Natural killer cell (primary cell): ENCODE data around the gene SUN3. TPM values are rescaled to one million over a fixed set of nuclear protein-coding genes. Genes with fewer than 3 reads are reported as not detected.

Experiments
- ATAC-seq, 3 donors: fragments of 150-1000 bp in 2 of 3; fragments of 200-7000 bp in 1 of 3; cut with Tn5 transposase; 1 replicate in 1 of 3; 2 replicates in 2 of 3; pipeline ENCODE4 v1.10.0; 2021; ENCODE audit warnings: mild to moderate bottlenecking in 2 of 3, moderate library complexity in 2 of 3
- DNase-seq, 2 donors: peaks; one replicate each; pipeline versions ENCODE4 v3.0.0 to v3.0.0-alpha.2; 2013 to 2021; ENCODE audit warnings: mixed read lengths in 1 of 2
- H3K27ac ChIP-seq: one replicate; pipeline ENCODE4 v1.5.1; 2013; ENCODE audit warnings: mild to moderate bottlenecking, low read length
- H3K27me3 ChIP-seq: one replicate; pipeline ENCODE4 v1.6.1; 2013; ENCODE audit warnings: low read length; ENCODE audit not compliant: control insufficient read depth, insufficient read depth
- H3K36me3 ChIP-seq: one replicate; pipeline ENCODE4 v1.6.1; 2013; ENCODE audit warnings: low read length; ENCODE audit not compliant: control insufficient read depth, insufficient read depth
- H3K4me1 ChIP-seq: one replicate; pipeline ENCODE4 v1.6.1; 2013; ENCODE audit warnings: low read length; ENCODE audit not compliant: control insufficient read depth, insufficient read depth
- H3K4me3 ChIP-seq: one replicate; pipeline ENCODE4 v1.5.1; 2013; ENCODE audit warnings: low read length
- H3K9me3 ChIP-seq: one replicate; pipeline ENCODE4 v1.6.1; 2013; ENCODE audit warnings: low read length; ENCODE audit not compliant: control insufficient read depth, insufficient read depth
- H3K27ac Mint-ChIP-seq, 2 donors: one replicate each; pipeline ENCODE4 v1.8.0; 2022; ENCODE audit warnings: mild to moderate bottlenecking in 2 of 2, mixed read lengths in 2 of 2, moderate library complexity in 1 of 2
- H3K27me3 Mint-ChIP-seq, 2 donors: one replicate each; pipeline ENCODE4 v1.8.0; 2022; ENCODE audit warnings: low read depth in 2 of 2, mixed read lengths in 2 of 2
- H3K36me3 Mint-ChIP-seq: one replicate; pipeline ENCODE4 v1.8.0; 2022; ENCODE audit warnings: mixed read lengths
- H3K4me1 Mint-ChIP-seq, 2 donors: one replicate each; pipeline ENCODE4 v1.8.0; 2022; ENCODE audit warnings: mixed read lengths in 2 of 2
- H3K4me3 Mint-ChIP-seq: one replicate; pipeline ENCODE4 v1.8.0; 2022; ENCODE audit warnings: mild to moderate bottlenecking, moderate library complexity, mixed read lengths
- H3K9me3 Mint-ChIP-seq, 2 donors: one replicate each; pipeline ENCODE4 v1.8.0; 2022; ENCODE audit warnings: mixed read lengths in 2 of 2
- CTCF ChIP-seq: fragments of 200-600 bp; IDR thresholded peaks from one replicate; pipeline ENCODE4 v1.8.0; 2022; ENCODE audit warnings: antibody characterized with exemption
- WGBS: methylation state at CpG from one replicate; pipeline ENCODE4 v1.1.7; 2013; ENCODE audit warnings: missing lambda C conversion rate; ENCODE audit not compliant: insufficient coverage; 5-methylcytosine and 5-hydroxymethylcytosine counted together
- intact Hi-C: fragments of 100-400 bp; cut with micrococcal nuclease; formaldehyde crosslinking; loops from one replicate; pipeline ENCODE4 v1.14.2; 2022
- total RNA-seq, 4 donors: library from RNA; stranded (reverse); fragments of 120-200 nt in 1 of 4; gene quantifications; one replicate each; pipeline versions ENCODE4 v1.2.3 to v1.2.4, GENCODE V29; 2013 to 2022

SUN3 gene
- total RNA-seq, 3 donors from 2014 or later (not counting 1 experiment from before 2014, with no cell fraction given): 1.3 TPM; not detected in 2

GRCh38 chr7:48041653-48041970, 12.7 kb upstream of the SUN3 start:
- peaks cover 23% of the 10 kb centered on the region for H3K4me1 ChIP-seq
- Mint-ChIP-seq H3K4me1 (peaks cover 19 to 26% of the 10 kb centered on the region in 2 donors), H3K27me3 (peaks cover 6 to 12% of the 10 kb centered on the region in 2 donors), H3K27ac (no peak overlapping the region), H3K4me3 (no peak overlapping the region), H3K9me3 (no peaks in the 10 kb centered on the region), H3K36me3 (no peaks in the 10 kb centered on the region)
- H3K36me3 ChIP-seq: no peaks in the 10 kb centered on the region
- intact Hi-C loops: no loop called here
- H3K9me3 ChIP-seq: no peaks in the 10 kb centered on the region
- ATAC-seq (no peak), DNase-seq (no peak)
- WGBS: 87% methylated on average over 2 of the region's 3 CpGs
- H3K27ac ChIP-seq: no peak overlapping the region
- TF ChIP-seq CTCF: no peak
- H3K27me3 ChIP-seq: no peaks in the 10 kb centered on the region
- H3K4me3 ChIP-seq: no peak overlapping the region

GRCh38 chr7:48040944-48041652, 12.2 kb upstream of the SUN3 start:
- H3K4me1 Mint-ChIP-seq: peaks cover 18 to 26% of the 10 kb centered on the region in 2 donors
- WGBS: 97% methylated on average over 17 of the region's 18 CpGs
- no peak overlapping the region for H3K27ac Mint-ChIP-seq
- peaks cover 21% of the 10 kb centered on the region for H3K4me1 ChIP-seq
- H3K27me3 ChIP-seq: peaks cover 2% of the 10 kb centered on the region
- TF ChIP-seq CTCF: no peak
- H3K36me3 ChIP-seq: no peaks in the 10 kb centered on the region
- H3K27me3 Mint-ChIP-seq: peaks cover 6 to 14% of the 10 kb centered on the region in 2 donors
- no peak overlapping the region for H3K4me3 Mint-ChIP-seq
- DNase-seq (no peak), ATAC-seq (no peak)
- H3K27ac ChIP-seq: no peak overlapping the region
- H3K9me3 ChIP-seq: no peaks in the 10 kb centered on the region
- no peaks in the 10 kb centered on the region for H3K36me3 Mint-ChIP-seq
- intact Hi-C loops: no loop called here
- no peaks in the 10 kb centered on the region for H3K9me3 Mint-ChIP-seq
- H3K4me3 ChIP-seq: no peak overlapping the region

GRCh38 chr7:48038815-48039506, 10.1 kb upstream of the SUN3 start:
- TF ChIP-seq CTCF: no peak
- Histone ChIP-seq H3K4me3 (no peak overlapping the region), H3K27ac (no peak overlapping the region), H3K27me3 (peaks cover 7% of the 10 kb centered on the region), H3K9me3 (no peaks in the 10 kb centered on the region), H3K4me1 (peaks cover 13% of the 10 kb centered on the region), H3K36me3 (no peaks in the 10 kb centered on the region)
- no peak overlapping the region for H3K4me3 Mint-ChIP-seq
- peaks cover 8 to 14% of the 10 kb centered on the region in 2 donors for H3K4me1 Mint-ChIP-seq
- intact Hi-C loops: no loop called here
- H3K36me3 Mint-ChIP-seq: no peaks in the 10 kb centered on the region
- H3K9me3 Mint-ChIP-seq: no peaks in the 10 kb centered on the region
- peaks cover 6 to 13% of the 10 kb centered on the region in 2 donors for H3K27me3 Mint-ChIP-seq
- WGBS: 97% methylated on average over 4 of the region's 5 CpGs
- no peak overlapping the region for H3K27ac Mint-ChIP-seq
- ATAC-seq: no peak
- DNase-seq: no peak
